HEK293 (cell line): ENCODE results near the gene OBSCN.

Source experiments
- PRDM1 ChIP-seq: fragments of 450-650 bp; formaldehyde crosslinking; IDR thresholded peaks from 2 replicates; pipeline ENCODE4; 2016; ENCODE audit warnings: missing biosample characterization, missing genetic modification characterization
- ZBTB7A ChIP-seq: fragments of 450-650 bp; formaldehyde crosslinking; IDR thresholded peaks from 2 replicates; pipeline ENCODE4 v1.5.1; 2016; ENCODE audit warnings: low read depth, missing biosample characterization, missing genetic modification characterization
- ZNF10 ChIP-seq: fragments of 450-650 bp; formaldehyde crosslinking; IDR thresholded peaks from 2 replicates; pipeline ENCODE4 v1.5.1; 2017; ENCODE audit warnings: missing biosample characterization, missing genetic modification characterization
- ZNF175 ChIP-seq: fragments of 450-650 bp; formaldehyde crosslinking; IDR thresholded peaks from 2 replicates; pipeline ENCODE4 v1.5.1; 2016; ENCODE audit warnings: missing biosample characterization, missing genetic modification characterization
- ZNF214 ChIP-seq: fragments of 450-650 bp; formaldehyde crosslinking; IDR thresholded peaks from 2 replicates; pipeline ENCODE4 v1.5.1; 2017; ENCODE audit warnings: missing biosample characterization, mild to moderate bottlenecking, missing genetic modification characterization, borderline replicate concordance
- ZNF23 ChIP-seq: fragments of 450-650 bp; formaldehyde crosslinking; IDR thresholded peaks from 2 replicates; pipeline ENCODE4 v1.5.1; 2016; ENCODE audit warnings: missing biosample characterization, missing genetic modification characterization, borderline replicate concordance
- ZNF311 ChIP-seq: fragments of 450-650 bp; formaldehyde crosslinking; IDR thresholded peaks from 2 replicates; pipeline ENCODE4 v1.5.1; 2017; ENCODE audit warnings: missing biosample characterization, missing genetic modification characterization, borderline replicate concordance
- ZNF48 ChIP-seq: fragments of 450-650 bp; formaldehyde crosslinking; IDR thresholded peaks from 2 replicates; pipeline ENCODE4 v1.5.1; 2016; ENCODE audit warnings: missing biosample characterization, missing genetic modification characterization
- ZNF830 ChIP-seq: fragments of 450-650 bp; IDR thresholded peaks from 2 replicates; pipeline ENCODE4 v1.5.0; 2018; ENCODE audit warnings: missing biosample characterization, missing genetic modification characterization, low read depth, mild to moderate bottlenecking, moderate library complexity
- TF ChIP-seq, protein P1 (sequence below): fragments of 450-650 bp; formaldehyde crosslinking; IDR thresholded peaks from 2 replicates; pipeline ENCODE4 v1.5.1; 2016; ENCODE audit warnings: missing biosample characterization, missing genetic modification characterization
- TF ChIP-seq, protein P2 (sequence below): sonication (generic); formaldehyde crosslinking; IDR thresholded peaks from 2 replicates; pipeline ENCODE4 v1.8.1; 2022; ENCODE audit warnings: mild to moderate bottlenecking, moderate library complexity, missing genetic modification reagents
- TF ChIP-seq, protein P3 (sequence below): fragments of 450-650 bp; formaldehyde crosslinking; IDR thresholded peaks from 2 replicates; pipeline ENCODE4 v1.5.1; 2016; ENCODE audit warnings: missing biosample characterization, missing genetic modification characterization, low read depth
- TF ChIP-seq, protein P4 (sequence below): fragments of 450-650 bp; formaldehyde crosslinking; IDR thresholded peaks from 2 replicates; pipeline ENCODE4; 2016; ENCODE audit warnings: missing biosample characterization, missing genetic modification characterization
- TF ChIP-seq, protein P5 (sequence below): fragments of 450-650 bp; formaldehyde crosslinking; IDR thresholded peaks from 2 replicates; pipeline ENCODE4 v1.5.1; 2016; ENCODE audit warnings: missing biosample characterization, missing genetic modification characterization

DNA sequence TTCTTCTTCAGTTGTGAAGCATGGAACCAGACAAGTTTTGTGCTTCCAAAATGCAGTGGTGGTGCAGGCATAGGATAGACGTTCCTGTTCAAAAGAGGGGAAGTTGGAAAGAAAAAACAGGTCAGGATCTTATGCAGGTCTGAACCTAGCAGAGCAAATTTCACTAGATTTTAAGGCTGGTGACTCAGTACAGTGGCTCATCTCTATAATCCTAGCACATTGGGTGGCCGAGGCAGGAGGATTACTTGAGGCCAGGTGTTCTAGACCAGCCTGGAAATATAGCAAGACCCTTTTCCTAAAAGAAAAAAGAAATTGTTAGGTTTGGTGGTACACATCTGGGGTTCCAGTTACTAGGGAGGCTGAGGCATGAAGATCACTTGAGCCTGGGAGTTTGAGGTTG is 88.1 kb downstream of the OBSCN start:
- TF ChIP-seq, protein P1, sequence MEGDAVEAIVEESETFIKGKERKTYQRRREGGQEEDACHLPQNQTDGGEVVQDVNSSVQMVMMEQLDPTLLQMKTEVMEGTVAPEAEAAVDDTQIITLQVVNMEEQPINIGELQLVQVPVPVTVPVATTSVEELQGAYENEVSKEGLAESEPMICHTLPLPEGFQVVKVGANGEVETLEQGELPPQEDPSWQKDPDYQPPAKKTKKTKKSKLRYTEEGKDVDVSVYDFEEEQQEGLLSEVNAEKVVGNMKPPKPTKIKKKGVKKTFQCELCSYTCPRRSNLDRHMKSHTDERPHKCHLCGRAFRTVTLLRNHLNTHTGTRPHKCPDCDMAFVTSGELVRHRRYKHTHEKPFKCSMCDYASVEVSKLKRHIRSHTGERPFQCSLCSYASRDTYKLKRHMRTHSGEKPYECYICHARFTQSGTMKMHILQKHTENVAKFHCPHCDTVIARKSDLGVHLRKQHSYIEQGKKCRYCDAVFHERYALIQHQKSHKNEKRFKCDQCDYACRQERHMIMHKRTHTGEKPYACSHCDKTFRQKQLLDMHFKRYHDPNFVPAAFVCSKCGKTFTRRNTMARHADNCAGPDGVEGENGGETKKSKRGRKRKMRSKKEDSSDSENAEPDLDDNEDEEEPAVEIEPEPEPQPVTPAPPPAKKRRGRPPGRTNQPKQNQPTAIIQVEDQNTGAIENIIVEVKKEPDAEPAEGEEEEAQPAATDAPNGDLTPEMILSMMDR (tag by site-specific recombination) = no peak
- TF ChIP-seq ZNF23 (no peak), ZNF175 (tag by site-specific recombination) (no peak), ZNF830 (tag by site-specific recombination) (no peak), ZNF214 (no peak), ZNF10 (tag by site-specific recombination) (no peak), ZNF311 (tag by site-specific recombination) (no peak), ZNF48 (tag by site-specific recombination) (no peak), ZBTB7A (tag by site-specific recombination) (no peak), PRDM1 (tag by site-specific recombination) (no peak)
- TF ChIP-seq, protein P2, sequence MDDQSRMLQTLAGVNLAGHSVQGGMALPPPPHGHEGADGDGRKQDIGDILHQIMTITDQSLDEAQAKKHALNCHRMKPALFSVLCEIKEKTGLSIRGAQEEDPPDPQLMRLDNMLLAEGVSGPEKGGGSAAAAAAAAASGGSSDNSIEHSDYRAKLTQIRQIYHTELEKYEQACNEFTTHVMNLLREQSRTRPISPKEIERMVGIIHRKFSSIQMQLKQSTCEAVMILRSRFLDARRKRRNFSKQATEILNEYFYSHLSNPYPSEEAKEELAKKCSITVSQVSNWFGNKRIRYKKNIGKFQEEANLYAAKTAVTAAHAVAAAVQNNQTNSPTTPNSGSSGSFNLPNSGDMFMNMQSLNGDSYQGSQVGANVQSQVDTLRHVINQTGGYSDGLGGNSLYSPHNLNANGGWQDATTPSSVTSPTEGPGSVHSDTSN (CRISPR knock-in tag) = no peak
- TF ChIP-seq, protein P3, sequence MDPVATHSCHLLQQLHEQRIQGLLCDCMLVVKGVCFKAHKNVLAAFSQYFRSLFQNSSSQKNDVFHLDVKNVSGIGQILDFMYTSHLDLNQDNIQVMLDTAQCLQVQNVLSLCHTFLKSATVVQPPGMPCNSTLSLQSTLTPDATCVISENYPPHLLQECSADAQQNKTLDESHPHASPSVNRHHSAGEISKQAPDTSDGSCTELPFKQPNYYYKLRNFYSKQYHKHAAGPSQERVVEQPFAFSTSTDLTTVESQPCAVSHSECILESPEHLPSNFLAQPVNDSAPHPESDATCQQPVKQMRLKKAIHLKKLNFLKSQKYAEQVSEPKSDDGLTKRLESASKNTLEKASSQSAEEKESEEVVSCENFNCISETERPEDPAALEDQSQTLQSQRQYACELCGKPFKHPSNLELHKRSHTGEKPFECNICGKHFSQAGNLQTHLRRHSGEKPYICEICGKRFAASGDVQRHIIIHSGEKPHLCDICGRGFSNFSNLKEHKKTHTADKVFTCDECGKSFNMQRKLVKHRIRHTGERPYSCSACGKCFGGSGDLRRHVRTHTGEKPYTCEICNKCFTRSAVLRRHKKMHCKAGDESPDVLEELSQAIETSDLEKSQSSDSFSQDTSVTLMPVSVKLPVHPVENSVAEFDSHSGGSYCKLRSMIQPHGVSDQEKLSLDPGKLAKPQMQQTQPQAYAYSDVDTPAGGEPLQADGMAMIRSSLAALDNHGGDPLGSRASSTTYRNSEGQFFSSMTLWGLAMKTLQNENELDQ (tag by site-specific recombination) = no peak
- TF ChIP-seq, protein P4, sequence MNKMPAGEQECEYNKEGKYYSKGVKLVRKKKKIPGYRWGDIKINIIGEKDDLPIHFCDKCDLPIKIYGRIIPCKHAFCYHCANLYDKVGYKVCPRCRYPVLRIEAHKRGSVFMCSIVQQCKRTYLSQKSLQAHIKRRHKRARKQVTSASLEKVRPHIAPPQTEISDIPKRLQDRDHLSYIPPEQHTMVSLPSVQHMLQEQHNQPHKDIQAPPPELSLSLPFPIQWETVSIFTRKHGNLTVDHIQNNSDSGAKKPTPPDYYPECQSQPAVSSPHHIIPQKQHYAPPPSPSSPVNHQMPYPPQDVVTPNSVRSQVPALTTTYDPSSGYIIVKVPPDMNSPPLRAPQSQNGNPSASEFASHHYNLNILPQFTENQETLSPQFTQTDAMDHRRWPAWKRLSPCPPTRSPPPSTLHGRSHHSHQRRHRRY (tag by site-specific recombination) = no peak
- TF ChIP-seq, protein P5, sequence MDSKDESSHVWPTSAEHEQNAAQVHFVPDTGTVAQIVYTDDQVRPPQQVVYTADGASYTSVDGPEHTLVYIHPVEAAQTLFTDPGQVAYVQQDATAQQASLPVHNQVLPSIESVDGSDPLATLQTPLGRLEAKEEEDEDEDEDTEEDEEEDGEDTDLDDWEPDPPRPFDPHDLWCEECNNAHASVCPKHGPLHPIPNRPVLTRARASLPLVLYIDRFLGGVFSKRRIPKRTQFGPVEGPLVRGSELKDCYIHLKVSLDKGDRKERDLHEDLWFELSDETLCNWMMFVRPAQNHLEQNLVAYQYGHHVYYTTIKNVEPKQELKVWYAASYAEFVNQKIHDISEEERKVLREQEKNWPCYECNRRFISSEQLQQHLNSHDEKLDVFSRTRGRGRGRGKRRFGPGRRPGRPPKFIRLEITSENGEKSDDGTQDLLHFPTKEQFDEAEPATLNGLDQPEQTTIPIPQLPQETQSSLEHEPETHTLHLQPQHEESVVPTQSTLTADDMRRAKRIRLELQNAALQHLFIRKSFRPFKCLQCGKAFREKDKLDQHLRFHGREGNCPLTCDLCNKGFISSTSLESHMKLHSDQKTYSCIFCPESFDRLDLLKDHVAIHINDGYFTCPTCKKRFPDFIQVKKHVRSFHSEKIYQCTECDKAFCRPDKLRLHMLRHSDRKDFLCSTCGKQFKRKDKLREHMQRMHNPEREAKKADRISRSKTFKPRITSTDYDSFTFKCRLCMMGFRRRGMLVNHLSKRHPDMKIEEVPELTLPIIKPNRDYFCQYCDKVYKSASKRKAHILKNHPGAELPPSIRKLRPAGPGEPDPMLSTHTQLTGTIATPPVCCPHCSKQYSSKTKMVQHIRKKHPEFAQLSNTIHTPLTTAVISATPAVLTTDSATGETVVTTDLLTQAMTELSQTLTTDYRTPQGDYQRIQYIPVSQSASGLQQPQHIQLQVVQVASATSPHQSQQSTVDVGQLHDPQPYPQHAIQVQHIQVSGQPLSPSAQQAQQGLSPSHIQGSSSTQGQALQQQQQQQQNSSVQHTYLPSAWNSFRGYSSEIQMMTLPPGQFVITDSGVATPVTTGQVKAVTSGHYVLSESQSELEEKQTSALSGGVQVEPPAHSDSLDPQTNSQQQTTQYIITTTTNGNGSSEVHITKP = no peak
